Measurements from ENCODE around the gene ATOSB.

ATOSB gene

DNA sequence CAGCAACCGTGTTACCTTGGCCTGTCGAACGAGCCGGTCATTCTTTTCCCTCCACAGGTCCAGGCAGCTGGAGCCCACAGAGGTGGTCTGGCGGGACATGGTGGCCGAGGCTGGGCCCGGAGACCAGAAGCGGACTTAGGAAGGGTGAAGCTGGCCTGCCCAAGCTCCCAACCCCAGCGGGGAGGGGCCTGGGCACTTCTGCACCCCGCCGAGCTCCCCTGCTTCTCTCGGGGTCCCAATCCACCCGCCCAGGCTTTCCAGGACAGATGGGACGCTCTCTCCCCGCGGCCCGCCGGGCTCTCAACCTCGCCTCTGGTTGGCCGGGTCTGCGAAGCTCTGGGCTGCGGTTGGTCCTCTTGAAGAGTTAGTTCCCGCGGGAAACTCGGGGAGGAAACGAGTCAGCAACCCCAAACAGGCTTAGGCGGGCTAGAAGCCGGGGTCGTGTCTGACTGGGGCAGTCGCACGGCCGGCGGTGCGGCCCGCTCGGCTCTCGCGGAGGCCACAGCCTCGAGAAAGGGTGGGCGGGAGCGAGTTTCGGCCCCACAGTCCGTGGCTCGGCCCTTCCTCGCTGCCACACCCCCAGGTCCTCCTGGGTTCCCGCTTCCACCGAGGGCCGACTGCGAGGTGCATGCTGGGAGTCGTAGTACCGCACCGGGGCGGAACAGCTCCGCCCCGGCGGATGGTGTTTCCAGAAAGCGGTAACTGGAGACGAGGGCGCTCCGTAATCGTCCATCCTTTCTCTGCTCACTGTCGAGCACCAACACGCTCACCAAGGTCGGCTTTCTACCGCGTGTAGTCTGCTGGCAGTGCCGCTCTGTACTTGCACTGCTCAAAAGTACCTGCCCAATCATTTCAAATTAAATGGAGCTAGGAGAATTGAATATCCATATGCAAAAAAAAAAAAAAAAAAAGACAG lies 36.0 kb downstream of the ATOSB start, which contains the start of gene FANCG:
FANCG (minus strand) TSS at position 517 of the 916 bp plus-strand sequence; CDS start at position 99, 418 bp downstream.
- DNase-seq (ENCODE audit: low spot score), result peak; percentile 94

DNA sequence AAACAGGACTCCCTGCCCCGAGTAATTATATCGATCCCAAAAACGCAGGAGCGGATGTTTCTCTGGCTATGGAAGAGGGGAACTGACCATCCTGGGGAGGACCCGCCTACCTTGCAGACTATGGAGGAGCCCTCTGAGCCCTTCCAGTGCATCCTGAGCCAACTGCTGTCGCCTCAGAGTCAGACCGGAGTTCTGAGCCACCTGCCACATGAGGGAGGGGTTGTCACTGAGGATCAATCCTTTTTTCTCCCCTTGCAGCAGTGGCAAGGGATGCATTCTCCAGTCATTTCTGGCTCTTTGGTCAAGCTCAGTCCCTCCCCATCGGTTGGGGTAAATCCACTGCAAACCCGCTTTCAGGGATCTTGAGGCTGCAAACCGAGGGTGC lies 36.6 kb downstream of the ATOSB start:
- no peak for DNase-seq (ENCODE audit: low spot score)

DNA sequence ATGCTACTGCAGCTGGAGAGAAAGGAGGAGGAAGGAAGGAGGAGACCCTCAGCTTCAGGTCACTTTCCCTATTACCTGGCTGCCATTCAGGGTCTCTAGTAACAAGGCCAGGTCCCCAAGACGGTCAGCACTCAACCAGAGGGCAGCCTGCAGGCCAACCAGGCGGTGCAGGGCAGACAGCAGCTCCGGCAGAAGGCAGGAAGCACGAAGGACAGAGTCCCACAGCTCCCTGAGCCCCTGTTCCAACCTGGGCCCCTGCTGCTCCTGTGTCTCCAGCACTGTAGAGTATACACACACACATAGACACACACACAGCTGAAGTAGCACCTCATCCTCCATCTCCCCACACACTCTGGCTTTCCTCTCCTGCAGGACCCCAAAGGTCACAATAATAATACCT lies 37.6 kb downstream of the ATOSB start:
- no peak for DNase-seq (ENCODE audit: low spot score)

DNA sequence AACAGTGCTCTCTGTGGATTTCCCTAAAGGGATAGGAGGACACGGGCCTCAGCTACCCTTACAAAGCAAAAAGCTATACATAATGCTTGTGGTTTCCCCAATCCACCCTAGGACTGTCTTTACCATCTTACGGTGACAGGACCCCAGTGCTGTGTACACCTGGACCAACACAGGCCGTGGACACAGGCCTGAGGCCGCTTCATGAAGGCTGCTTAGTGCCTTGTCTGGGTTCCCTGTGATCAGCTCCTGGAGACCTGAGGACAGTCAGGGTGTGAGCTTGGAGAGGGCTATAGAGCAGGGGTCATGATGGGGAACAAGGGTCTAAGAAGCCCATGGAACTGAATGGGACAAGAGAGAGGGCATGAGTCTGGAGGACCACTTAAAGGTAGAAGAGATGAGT lies 38.8 kb downstream of the ATOSB start:
- no peak for DNase-seq (ENCODE audit: low spot score)

DNA sequence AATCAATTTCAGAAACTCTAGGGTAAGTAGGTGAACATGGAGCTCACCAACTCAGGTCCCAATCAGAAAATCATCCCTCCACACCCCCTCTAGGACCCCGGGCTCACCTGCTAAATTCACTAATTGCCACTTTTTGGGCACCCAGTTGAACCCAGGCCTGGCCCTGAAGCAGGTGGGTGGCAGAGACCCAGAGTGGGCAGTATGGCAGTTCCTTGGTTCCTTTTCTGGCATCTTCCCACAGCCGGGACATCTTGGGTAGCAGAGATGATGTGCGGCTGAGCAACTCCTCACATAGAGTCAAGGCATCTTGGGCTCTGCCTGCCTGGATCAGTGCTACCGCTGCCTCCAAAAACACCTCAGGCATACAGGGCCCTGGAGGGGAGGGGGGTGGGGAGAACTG lies 40.3 kb downstream of the ATOSB start:
- DNase-seq (ENCODE audit: low spot score), result no peak

DNA sequence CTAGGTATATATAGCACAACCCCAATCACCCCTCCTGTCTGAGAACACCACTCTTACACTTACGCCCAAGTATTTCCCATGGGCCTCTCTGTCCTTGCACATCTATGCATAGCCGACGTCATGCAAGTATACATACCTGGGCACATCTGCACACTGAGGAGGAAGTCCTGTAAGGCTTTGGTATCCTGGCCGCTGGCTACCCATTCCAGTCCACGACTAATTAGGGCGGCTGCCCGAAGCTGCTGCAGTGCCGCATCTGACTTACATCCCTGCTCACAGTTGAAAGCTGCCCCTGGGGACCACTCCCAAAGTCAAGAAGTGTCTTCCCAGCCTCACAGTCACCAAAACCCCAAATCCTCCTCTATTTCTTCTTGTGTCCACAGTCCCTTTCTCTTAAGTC lies 40.9 kb downstream of the ATOSB start:
- DNase-seq (ENCODE audit: low spot score), result no peak

DNA sequence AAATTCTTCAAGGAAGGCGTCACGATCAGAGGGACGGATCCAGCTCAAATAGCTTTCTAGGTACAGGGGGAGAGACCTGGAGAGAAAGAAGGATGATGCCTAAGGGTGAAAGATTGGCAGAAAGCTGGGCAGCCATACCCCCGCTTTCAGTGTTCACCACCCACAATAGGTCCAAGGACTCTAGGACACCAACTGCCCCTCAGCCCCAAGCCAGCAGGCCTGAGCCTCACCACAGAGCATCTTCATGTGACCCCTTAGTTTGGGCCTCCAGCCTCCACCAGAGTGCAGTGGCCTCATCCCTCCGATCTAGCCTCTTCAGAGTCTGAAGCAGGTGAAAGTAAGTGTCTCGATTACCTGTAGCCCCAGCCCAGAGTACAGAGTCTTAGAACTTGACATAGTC lies 41.5 kb downstream of the ATOSB start:
- DNase-seq (ENCODE audit: low spot score), result no peak

DNA sequence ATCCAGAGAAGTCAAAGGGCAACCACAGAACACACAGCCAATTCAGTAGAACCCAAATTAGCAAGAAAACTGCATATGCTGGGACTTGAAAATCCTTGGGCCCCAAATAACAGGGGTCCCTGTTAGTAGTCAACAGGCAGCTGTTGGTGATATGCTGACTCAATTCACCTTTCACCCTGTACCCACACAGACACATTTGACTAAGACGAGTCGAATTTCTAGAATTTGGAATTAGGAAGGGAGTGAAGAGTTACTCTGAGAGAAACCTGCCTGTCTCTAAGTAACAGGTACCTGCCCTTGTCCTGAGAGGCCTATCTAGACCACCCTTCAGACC lies 42.4 kb downstream of the ATOSB start:
- no peak for DNase-seq (ENCODE audit: low spot score)

DNA sequence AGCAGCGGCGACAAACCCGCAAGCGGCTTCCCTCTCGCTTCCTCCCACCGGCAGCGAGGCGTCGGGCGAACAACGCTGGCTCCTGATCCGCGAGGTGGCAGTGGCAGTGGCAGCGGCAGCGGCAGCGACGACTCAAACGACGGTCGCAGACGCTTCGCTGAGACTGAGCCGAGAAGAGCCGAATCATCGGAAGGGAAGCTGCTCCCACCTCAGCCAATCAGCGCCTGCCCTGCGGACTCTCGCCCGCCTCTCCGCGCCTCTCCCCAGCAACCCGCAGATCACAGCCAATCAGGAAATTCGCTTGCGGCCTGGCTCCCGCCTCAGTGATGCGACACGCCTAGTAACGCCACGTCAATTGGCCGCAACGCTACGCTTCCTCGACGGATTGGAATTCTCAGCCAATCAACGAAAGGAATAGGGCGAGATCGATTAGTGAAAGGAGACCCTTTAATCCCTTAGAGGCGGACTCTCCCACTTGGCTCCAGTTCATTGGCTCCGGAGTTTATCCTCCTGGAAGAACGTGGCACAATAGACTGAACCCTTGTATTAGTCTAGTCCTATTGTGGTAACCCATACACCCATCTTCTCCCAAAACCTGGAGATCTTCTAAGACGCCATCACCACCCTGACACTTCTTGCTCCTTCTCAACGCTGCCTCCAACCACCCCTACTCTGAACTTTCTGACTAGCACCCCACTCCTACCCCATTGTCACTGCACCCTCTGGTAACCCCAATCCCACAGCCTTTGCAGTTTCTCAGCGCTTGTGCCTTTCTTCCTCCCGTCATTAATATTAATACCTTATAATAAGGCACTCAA lies 43.0 kb downstream of the ATOSB start, which contains the start of gene VCP:
VCP (minus strand) TSS at position 165 of the 818 bp plus-strand sequence. CDS start 272 bp downstream, outside the sequence.
- peak; percentile 99 for DNase-seq (ENCODE audit: low spot score)

DNA sequence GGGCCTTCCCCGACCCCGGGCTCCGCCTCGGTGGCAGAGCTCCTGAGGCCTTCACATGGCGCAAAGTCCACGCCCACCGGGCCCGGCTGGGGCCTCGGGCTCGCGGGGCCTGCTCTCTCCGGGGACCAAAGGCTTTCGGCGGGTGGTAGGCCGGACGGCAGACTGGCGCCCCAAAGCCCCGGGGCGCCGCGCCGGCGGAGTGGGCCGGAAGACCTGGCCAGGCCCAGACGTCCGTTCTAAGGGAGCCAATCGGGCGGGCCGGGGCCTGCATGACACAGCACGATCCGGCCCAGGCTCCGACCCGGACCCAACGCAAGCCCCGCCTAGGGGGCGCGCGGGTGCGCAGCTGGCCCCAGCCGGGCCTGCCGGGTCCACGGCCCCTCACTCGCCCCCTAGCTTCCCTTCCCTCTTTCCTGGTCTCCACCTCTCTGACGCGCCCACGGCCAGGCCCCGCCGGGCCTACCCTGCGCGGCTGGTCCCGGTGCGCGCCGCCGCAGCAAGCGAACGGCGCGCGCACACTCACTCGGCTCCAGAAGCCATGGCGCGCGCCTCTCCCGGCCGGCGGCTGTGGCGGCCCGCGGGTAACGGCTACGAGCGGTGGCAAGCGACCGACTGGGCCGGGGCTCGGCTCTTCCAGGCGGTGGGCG lies 43.7 kb downstream of the ATOSB start:
- peak; percentile 90 for DNase-seq (ENCODE audit: low spot score)

DNA sequence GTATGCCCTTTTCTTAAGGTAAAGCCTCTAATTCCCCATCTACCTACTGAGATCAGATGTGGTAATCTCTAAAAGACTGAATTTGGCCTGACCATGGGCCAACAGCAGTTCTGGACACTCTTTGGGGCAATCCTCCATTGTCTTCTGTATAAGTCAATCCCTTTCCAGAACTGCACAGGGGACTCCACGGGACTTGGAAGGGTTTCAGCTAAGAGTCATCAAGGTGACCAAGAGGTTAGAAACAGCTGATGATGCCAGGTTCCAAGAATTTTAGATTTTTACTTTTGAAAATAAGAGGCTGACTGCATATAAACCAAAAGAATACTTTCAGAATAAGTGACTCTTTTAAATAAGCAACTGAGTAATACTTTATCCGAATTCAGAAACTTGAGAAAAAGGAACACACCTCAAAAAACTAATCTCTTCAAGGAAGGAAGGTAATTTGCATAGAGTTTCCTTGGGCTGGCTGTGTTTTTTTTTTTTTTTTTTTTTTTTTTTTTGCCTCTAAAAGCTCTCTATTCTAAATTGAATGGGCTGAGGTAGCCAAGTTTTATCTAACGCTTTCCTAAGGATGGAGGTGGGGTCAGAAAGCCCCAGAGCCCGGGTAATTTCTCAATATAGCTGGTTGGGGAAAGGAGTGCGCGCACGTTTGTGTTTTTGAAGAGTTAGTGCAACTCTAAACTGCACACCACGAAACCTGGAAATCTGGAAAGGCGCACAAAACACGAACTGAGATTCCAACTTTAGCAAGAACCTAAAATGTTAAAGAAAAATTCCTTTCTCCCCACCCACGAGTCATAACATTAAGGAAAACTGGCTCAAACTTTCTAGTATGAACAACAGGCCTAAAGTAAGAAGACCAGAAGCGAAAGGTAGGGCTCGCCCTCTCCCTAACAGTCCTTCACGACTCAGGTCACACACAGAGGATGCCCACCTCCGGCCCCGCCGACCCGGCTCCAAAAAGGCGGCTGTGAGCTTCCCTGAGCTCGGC lies 44.5 kb downstream of the ATOSB start:
- DNase-seq (ENCODE audit: low spot score), result peak; percentile 46

DNA sequence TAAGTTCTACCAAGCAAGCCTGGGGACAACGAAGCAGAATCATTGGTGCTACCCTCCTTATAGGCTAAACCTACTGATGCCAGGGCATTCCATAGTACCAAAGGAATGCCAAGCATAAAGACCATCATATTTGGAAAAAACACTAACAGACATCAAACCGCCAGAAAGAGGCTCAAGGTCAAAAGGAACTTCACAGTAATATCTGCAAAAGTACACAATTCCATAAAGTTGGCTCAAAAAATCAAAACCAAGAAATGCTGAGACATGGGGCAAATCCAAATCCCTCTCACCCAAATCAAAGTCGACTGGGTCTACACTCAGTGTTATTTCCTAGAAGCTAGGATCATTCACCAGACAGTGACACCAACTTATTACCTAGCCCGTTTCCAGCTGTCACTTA lies 46.6 kb downstream of the ATOSB start:
- DNase-seq (ENCODE audit: low spot score), result no peak

DNA sequence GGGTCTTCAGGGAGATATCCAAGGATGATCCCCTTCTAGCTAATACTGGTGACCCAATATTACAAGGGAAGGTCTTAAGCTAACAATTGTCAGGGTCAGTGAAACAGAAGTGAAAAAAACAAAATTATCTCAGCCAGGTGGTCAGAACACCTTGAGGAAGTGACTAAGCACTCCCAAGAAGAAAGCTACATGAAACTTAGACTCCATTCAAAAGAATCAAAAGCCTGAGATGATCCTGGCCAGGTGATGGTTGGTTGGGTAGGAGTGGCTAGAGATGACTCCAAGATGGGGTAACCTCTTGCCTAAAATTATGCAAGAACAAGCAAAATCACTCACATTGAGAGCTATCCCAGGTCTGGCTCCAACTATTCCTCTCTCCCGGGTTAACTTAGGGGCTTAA lies 48.6 kb downstream of the ATOSB start:
- no peak for DNase-seq (ENCODE audit: low spot score)

DNA sequence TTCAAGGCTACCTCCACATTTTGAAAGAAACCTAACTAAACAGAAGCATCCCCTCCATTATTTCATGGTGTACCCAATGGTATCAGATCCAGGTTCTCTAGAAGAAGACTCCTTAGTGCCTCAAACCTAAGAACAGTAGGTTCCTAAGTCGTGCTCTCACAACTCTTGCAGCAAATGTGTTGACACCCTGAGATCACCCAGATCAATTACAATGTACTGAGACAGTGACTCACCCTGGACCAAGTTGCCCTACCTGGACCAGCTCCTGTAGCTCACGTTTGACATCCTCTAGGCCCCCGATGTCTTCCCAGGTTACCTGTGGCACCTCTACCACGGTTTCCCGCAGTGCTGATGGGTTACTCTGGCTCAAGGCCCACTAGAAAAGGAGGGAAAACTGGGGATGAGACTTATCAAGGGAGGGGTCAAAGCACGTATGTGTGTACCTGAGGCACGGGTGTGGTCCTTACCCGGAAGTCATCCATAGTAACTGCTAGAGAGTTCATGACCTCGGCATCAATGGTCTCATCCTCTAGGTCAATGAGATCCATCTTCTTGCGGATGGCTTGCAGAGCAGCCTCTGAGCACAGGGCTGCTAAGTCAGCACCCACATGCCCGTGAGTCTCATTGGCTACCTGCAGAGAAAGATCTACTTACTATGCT lies 55.0 kb downstream of the ATOSB start:
- no peak for DNase-seq (ENCODE audit: low spot score)

DNA sequence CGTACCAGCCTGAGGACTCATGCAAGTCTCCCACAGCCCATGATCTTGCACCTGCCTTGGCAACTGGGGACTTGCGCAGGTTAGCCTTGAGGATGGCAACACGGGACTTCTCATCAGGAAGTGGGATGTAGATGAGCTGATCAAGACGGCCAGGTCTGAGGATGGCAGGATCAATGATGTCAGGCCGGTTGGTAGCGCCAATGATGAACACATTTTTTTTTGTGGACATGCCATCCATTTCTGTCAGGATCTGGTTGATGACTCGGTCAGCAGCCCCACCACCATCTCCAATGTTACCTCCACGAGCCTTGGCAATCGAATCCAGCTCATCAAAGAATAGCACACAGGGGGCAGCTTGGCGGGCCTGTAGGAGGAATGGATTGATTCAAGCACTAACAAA lies 56.2 kb downstream of the ATOSB start:
- no peak for DNase-seq (ENCODE audit: low spot score)

DNA sequence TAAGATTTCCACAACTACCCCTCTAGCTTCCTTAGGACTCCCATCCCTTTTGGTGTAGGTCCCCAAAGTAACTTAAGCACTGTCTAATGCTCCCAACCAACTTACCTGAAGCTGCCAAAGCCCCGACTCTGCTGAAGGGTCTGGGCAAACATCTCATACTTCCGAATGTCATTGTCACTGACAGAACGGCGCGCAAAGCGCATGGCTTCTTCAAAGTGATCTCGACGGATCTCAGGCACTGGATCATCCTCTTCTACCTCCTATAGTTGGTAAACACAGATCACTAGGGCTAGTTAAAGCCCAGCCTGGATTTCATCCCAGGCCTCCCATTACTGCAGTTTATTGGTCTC lies 58.4 kb downstream of the ATOSB start:
- DNase-seq (ENCODE audit: low spot score), result no peak

DNA sequence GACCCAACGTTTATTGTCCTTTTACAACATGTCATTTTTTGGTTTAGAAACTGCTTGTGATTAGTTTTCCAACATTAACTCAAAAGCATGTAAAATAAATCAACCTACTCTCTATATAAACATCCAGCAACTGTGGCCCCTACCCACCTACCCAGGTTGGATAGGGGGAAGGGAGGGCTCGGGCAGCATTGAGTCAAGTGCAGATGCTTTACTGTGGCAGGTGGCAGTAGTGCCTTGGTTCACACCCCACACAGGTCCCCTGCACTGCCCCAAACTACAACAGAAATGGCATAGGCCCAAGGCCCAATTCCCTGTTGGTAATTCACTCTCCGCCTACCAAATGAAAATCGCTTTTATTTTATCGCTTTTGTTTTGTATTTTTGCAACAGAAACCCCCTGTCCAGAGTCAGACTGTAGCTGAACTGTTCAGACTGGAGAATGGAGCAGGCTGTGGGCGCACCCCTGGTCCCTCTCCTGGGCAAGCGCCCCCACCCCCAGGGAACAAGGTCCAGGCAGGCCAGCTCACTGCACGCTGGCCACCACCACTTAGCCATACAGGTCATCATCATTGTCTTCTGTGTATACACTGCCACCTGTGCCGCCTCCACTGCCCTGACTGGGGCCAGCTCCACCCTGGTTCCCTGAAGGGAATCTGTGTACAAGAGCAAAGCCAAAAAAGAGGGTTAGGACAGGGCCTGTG lies 58.9 kb downstream of the ATOSB start:
- no peak for DNase-seq (ENCODE audit: low spot score)

DNA sequence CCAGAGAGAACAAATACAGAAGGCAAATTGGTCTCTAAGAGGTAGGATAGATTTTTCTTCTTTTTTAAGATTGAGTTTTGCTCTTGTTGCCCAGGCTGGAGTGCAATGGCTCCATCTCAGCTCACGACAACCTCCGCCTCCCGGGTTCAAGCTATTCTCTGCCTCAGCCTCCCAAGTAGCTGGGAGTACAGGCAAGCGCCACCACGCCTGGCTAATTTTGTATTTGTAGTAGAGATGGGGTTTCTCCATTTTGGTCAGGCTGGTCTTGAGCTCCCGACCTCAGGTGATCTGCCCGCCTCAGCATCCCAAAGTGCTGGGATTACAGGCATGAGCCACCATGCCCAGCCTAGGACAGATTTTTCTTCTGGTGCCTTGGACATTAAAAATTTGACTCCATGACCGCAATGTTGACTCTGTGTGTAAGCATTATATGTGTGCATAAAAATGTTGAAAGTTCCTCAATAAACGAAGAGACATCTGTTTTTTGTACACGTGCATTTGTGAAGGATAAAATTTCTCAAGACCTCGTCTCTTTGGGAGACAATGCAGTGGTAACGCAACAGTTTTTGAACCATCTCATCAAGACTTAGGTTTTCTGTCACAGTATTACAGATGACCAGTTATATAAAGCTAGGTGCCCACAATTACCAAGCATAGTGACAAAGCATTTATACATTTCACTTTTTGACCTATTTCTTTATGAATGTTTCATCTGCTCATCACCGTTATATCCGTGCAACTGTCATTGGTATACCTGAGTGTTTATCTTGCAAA lies 60.6 kb downstream of the ATOSB start:
- no peak for DNase-seq (ENCODE audit: low spot score)

DNA sequence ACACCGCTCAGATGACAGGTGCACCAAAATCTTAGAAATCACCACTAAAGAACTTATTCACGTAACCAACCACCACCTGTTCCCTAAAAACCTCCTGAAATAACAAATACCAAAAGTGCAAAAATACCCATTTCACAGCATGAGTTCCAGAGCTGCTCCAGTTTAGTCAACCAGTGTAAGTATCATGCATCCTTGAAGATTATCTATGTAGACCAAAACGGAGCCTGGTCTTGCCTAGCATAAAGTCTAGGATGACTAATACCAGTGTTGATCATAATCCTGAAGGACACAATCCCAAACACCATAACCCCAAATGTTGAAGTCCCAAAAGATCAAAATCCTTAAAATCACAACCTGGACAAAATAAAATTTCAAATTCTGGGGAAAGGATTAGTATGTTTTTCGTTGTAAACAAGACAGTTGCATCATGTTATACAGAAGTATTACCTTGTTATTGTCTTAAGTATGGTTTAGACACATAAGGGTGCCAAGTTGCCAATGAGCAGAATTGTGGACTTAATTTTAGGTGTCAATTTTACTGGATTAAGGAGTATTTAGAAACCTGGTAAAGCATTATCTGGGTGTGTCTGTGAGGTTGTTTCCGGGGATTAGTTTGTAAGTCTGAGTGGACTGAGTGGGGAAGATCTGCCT lies 61.4 kb downstream of the ATOSB start:
- DNase-seq (ENCODE audit: low spot score), result no peak
